Lower leg skin (tissue), 3 donors: ENCODE measurements around the gene NUP93.

ENCODE experiments used
- CTCF ChIP-seq, 3 donors: fragments of 450-650 bp; IDR thresholded peaks; one replicate each; pipeline ENCODE4 v1.5.1; 2016; ENCODE audit warnings: antibody characterized with exemption in 3 of 3, mild to moderate bottlenecking in 3 of 3, moderate library complexity in 2 of 3
- POLR2A ChIP-seq, 2 donors: fragments of 450-650 bp; IDR thresholded peaks; one replicate each; pipeline ENCODE4 v1.6.1; 2016 to 2017; ENCODE audit warnings: antibody characterized with exemption in 2 of 2, mild to moderate bottlenecking in 1 of 2, moderate library complexity in 1 of 2

- TF ChIP-seq CTCF (IDR thresholded peaks at IDR 0.05) (no peak), POLR2A (IDR thresholded peaks at IDR 0.05) (no peak)
These were observed 88.0 kb downstream of the NUP93 start for GRCh38 chr16:56817938-56818337.
